A172 (cell line): ENCODE measurements around the gene TTC7B. TPM values are rescaled to one million over a fixed set of nuclear protein-coding genes. Genes with fewer than 3 reads are reported as not detected.
A peak's percentile ranks its signal among the peaks of the same experiment; 100 is the strongest.
"Not testable (repeated sequence)": the region's sequence is repeated elsewhere in the genome, so short reads cannot be mapped to it uniquely, and the experiment has no call there.

Experiments used
- DNase-seq: peaks from one replicate; pipeline ENCODE4 v3.0.0-alpha.2; 2015; ENCODE audit warnings: low spot score
- total RNA-seq: library from RNA; depleted of rRNA; stranded (reverse); fragments of >200 nt; shearing (Covaris generic); gene quantifications from 2 replicates; pipeline ENCODE4 v1.2.3, GENCODE V29; 2014

The TTC7B gene
- total RNA-seq, 1 experiment from 2014 or later = 40.2 TPM

GRCh38 chr14:90527978-90528377 is 288.3 kb downstream of the TTC7B start:
- DNase-seq = no peak

- DNase-seq = not testable (repeated sequence)
Observed at GRCh38 chr14:90526536-90526935, 289.7 kb downstream of the TTC7B start.

- not testable (repeated sequence) for DNase-seq
Observed at GRCh38 chr14:90525353-90526028, 290.7 kb downstream of the TTC7B start.

- no peak for DNase-seq
Observed at GRCh38 chr14:90523961-90524875, 292.0 kb downstream of the TTC7B start.

- DNase-seq = peak; percentile 74
Observed at GRCh38 chr14:90523544-90523943, 292.7 kb downstream of the TTC7B start.

GRCh38 chr14:90522571-90523191 is 293.5 kb downstream of the TTC7B start:
- DNase-seq = peak; percentile 94

- DNase-seq = no peak
Observed at GRCh38 chr14:90521930-90522483, 294.2 kb downstream of the TTC7B start.

GRCh38 chr14:90521084-90521929 is 294.9 kb downstream of the TTC7B start:
- DNase-seq = peak; percentile 56

GRCh38 chr14:90520326-90520725 is 295.9 kb downstream of the TTC7B start:
- DNase-seq = no peak

GRCh38 chr14:90519262-90519920 is 296.8 kb downstream of the TTC7B start:
- no peak for DNase-seq

GRCh38 chr14:90518941-90519256 is 297.3 kb downstream of the TTC7B start:
- peak; percentile 34 for DNase-seq

- DNase-seq = no peak
Observed at GRCh38 chr14:90518069-90518940, 297.9 kb downstream of the TTC7B start.

GRCh38 chr14:90517076-90517841 is 299.0 kb downstream of the TTC7B start:
- DNase-seq = no peak

GRCh38 chr14:90514566-90514965 is 301.7 kb downstream of the TTC7B start:
- DNase-seq = no peak

- DNase-seq = no peak
Observed at GRCh38 chr14:90514015-90514398, 302.2 kb downstream of the TTC7B start.

- DNase-seq = no peak
Observed at GRCh38 chr14:90513161-90514014, 302.8 kb downstream of the TTC7B start.

- DNase-seq = no peak
Observed at GRCh38 chr14:90512329-90512991, 303.8 kb downstream of the TTC7B start.
